Tibial nerve (tissue), 4 donors: ENCODE measurements around the gene ETFA.

Experiments
- EP300 ChIP-seq, 2 donors: sonication (generic); formaldehyde crosslinking; IDR thresholded peaks; one replicate each; pipeline ENCODE4 v1.6.1; 2017; ENCODE audit warnings: antibody characterized with exemption in 2 of 2, mild to moderate bottlenecking in 1 of 2
- POLR2A ChIP-seq, 2 donors: fragments of 450-650 bp; IDR thresholded peaks; one replicate each; pipeline ENCODE4 v1.6.1; 2017; ENCODE audit warnings: antibody characterized with exemption in 2 of 2, mild to moderate bottlenecking in 2 of 2, moderate library complexity in 2 of 2
- TF ChIP-seq, protein P1 (sequence below), 5 experiments: fragments of 200-600 bp in 3 of 5; fragments of 450-650 bp in 2 of 5; sonication (generic) in 3 of 5; IDR thresholded peaks; one replicate each; pipeline ENCODE4 v1.5.1; 2016 to 2019; ENCODE audit warnings: antibody characterized with exemption in 5 of 5, mild to moderate bottlenecking in 3 of 5, moderate library complexity in 2 of 5

DNA sequence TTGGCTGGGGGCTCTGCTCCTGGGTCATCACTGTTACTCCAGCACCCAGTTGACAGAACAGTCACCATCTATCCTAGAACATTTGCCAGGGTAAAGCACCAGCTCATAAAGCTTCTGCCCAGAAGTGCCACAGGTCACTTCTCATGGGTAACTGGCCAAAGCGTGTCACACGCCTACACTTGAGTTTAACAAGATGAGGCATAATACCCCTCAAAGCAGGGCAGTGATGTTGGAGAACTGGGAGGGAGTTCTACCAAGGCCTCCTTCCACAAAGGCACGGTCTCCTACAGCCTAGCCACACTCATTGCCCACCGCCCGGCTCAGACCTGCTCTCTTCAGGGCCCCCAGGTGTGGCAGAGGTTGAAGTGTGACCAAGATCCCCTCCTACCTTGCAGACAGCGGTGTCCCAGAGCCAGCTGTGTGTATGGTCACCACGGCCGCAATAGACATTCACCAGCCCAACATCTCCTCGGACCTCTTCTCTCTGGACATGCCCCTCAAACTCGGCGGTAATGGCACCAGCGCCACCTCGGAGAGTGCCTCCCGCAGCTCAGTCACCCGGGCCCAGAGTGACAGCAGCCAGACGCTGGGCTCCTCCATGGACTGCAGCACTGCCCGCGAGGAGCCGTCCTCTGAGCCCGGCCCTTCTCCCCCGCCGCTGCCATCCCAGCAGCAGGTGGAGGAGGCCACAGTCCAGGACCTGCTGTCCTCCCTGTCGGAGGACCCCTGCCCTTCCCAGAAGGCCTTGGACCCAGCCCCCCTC lies 107.7 kb downstream of the ETFA start:
- TF ChIP-seq, protein P1, sequence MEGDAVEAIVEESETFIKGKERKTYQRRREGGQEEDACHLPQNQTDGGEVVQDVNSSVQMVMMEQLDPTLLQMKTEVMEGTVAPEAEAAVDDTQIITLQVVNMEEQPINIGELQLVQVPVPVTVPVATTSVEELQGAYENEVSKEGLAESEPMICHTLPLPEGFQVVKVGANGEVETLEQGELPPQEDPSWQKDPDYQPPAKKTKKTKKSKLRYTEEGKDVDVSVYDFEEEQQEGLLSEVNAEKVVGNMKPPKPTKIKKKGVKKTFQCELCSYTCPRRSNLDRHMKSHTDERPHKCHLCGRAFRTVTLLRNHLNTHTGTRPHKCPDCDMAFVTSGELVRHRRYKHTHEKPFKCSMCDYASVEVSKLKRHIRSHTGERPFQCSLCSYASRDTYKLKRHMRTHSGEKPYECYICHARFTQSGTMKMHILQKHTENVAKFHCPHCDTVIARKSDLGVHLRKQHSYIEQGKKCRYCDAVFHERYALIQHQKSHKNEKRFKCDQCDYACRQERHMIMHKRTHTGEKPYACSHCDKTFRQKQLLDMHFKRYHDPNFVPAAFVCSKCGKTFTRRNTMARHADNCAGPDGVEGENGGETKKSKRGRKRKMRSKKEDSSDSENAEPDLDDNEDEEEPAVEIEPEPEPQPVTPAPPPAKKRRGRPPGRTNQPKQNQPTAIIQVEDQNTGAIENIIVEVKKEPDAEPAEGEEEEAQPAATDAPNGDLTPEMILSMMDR (IDR thresholded peaks at IDR 0.05), result no peak
- TF ChIP-seq POLR2A (IDR thresholded peaks at IDR 0.05) (no peak), EP300 (IDR thresholded peaks at IDR 0.05) (no peak)
